GM19099 (cell line): ENCODE measurements around the gene MRPL12.

ENCODE experiments used
- POLR2A ChIP-seq: IDR thresholded peaks from 3 replicates; pipeline ENCODE4 v1.6.1; 2011; ENCODE audit warnings: low read depth; ENCODE audit not compliant: insufficient read length; ENCODE audit errors: extremely low read depth

Gene MRPL12

GRCh38 chr17:81702934-81703746, at the start of gene MRPL12:
Gene MRPL12 (plus strand): TSS chr17:81703367. CDS start chr17:81703502, 135 bp downstream.
- peak; percentile 98 for TF ChIP-seq POLR2A

GRCh38 chr17:81655378-81656117, 47.6 kb upstream of the MRPL12 start:
- TF ChIP-seq POLR2A: no peak

GRCh38 chr17:81656118-81656743, 46.9 kb upstream of the MRPL12 start, which contains the start of gene PDE6G:
Gene PDE6G (minus strand): TSS chr17:81656542. CDS start chr17:81653305, 3,237 bp downstream.
- TF ChIP-seq POLR2A: no peak

GRCh38 chr17:81656835-81657234, 46.3 kb upstream of the MRPL12 start:
- no peak for TF ChIP-seq POLR2A

- TF ChIP-seq POLR2A: no peak
Observed at GRCh38 chr17:81659038-81659437, 44.1 kb upstream of the MRPL12 start.

- no peak for TF ChIP-seq POLR2A
Observed at GRCh38 chr17:81660441-81660840, 42.7 kb upstream of the MRPL12 start.

GRCh38 chr17:81662002-81662401, 41.2 kb upstream of the MRPL12 start:
- no peak for TF ChIP-seq POLR2A

- TF ChIP-seq POLR2A: no peak
Observed at GRCh38 chr17:81664051-81664470, 39.1 kb upstream of the MRPL12 start.

- no peak for TF ChIP-seq POLR2A
Observed at GRCh38 chr17:81665205-81666091, 37.7 kb upstream of the MRPL12 start.

- no peak for TF ChIP-seq POLR2A
Observed at GRCh38 chr17:81666092-81666341, 37.1 kb upstream of the MRPL12 start.

GRCh38 chr17:81666342-81667191, 36.6 kb upstream of the MRPL12 start, which contains the start of the genes CCDC137 and OXLD1:
Gene CCDC137 (plus strand): TSS chr17:81666737. CDS start chr17:81666767, 30 bp downstream.
Gene OXLD1 (minus strand): TSS chr17:81666605. CDS start chr17:81666577, 28 bp downstream.
- peak; percentile 98 for TF ChIP-seq POLR2A

- no peak for TF ChIP-seq POLR2A
Observed at GRCh38 chr17:81667754-81668153, 35.4 kb upstream of the MRPL12 start.

- TF ChIP-seq POLR2A: no peak
Observed at GRCh38 chr17:81672504-81672903, 30.7 kb upstream of the MRPL12 start.

- no peak for TF ChIP-seq POLR2A
Observed at GRCh38 chr17:81672954-81673353, 30.2 kb upstream of the MRPL12 start.
